Motor neuron (in vitro differentiated cells): ENCODE results near the gene OLR1. TPM values are rescaled to one million over a fixed set of nuclear protein-coding genes. Genes with fewer than 3 reads are reported as not detected.

ENCODE experiments used
- ATAC-seq, 8 experiments: fragments of 200-7000 bp; cut with Tn5 transposase; replicated peaks in 6 of 8; 2 replicates each; pipeline ENCODE4 v1.8.0; 2021; ENCODE audit warnings: mild to moderate bottlenecking in 8 of 8, moderate library complexity in 8 of 8
- H3K27ac ChIP-seq, 2 donors: fragments of 250-450 bp; sonication (Bioruptor Pico); 2 replicates each; pipeline ENCODE4 v1.9.0; 2021; ENCODE audit warnings: antibody characterized with exemption in 2 of 2, mild to moderate bottlenecking in 2 of 2, moderate library complexity in 1 of 2
- H3K4me1 ChIP-seq, 2 donors: fragments of 250-450 bp; sonication (Bioruptor Pico); replicated peaks in 1 of 2; 2 replicates each; pipeline ENCODE4 v1.6.1; 2021; ENCODE audit warnings: antibody characterized with exemption in 2 of 2, mild to moderate bottlenecking in 2 of 2, moderate library complexity in 1 of 2
- H3K4me3 ChIP-seq, 5 donors: fragments of 250-450 bp; sonication (Bioruptor Pico); 2 replicates each; pipeline ENCODE4 v1.9.0; 2021; ENCODE audit warnings: antibody characterized with exemption in 5 of 5, mild to moderate bottlenecking in 5 of 5, moderate library complexity in 4 of 5
- WGBS, 10 experiments: fragments of 450-650 bp; shearing (Covaris generic); methylation state at CpG; one replicate each; pipeline ENCODE4 v1.0.0; 2022; 5-methylcytosine and 5-hydroxymethylcytosine counted together
- in situ Hi-C, 9 experiments: fragments of 400-800 bp; cut with MboI; loops; one replicate each; pipeline ENCODE4 v1.15.0; 2021; ENCODE audit warnings: low sequenced_read_pairs in 9 of 9, low pct_unique_long_range_greater_than_20kb in 2 of 9; ENCODE audit not compliant: unreplicated experiment in 9 of 9
- total RNA-seq, 8 experiments: library from RNA; unstranded; fragments of 300-600 nt; gene quantifications; 2 replicates each; pipeline versions ENCODE4 v1.2.3 to v1.2.4, GENCODE V29; 2022

OLR1 gene
- total RNA-seq, 8 experiments from 2014 or later: 0.47 to 1.4 TPM; not detected in 6

- WGBS, 10 experiments: 72 to 100% (median 87%) methylated on average over 2 to 8 of the region's 11 CpGs; no CpG with 5 or more reads in 4 of the 10 experiments
- Histone ChIP-seq H3K4me1 (no peaks in the 10 kb centered on the region), H3K4me3 (no peak overlapping the region), H3K27ac (no peak overlapping the region)
- ATAC-seq: no peak
- in situ Hi-C loops: no loop called here
Measured at GRCh38 chr12:10186299-10186698, 14.4 kb upstream of the OLR1 start.

DNA sequence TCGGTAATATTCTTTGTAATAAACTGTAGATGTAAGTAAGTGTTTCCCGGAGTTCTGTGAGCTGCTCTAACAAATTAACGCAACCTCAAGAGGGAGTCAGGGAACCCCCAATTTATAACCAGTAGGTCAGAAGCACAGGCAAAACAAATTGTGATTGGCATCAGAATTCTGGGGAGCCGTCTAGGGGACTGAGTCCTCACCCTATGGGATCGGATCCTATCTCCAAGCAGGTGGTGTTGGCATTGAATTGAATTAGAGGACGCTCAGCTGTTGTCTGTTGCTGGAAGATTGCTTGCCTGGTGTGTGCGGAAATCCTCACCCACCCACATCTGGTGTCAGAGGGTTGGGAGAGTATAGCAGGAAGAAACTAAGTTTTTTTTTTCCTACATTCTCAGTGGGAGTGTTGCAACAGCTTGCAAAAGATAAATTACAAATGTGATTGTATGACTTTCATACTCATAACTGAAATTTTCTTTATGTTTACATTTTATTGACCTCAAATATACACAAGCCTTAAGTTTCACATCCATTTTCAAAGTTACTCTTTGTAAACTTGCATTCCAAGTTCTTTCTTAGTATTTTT, 12.4 kb upstream of the OLR1 start:
- Histone ChIP-seq H3K27ac (no peak overlapping the region), H3K4me3 (no peak overlapping the region), H3K4me1 (no peaks in the 10 kb centered on the region)
- ATAC-seq: peak in 3 of 8 experiments; percentile 43 to 96 (median 81)
- WGBS, 10 experiments: 11 to 100% (median 80%) methylated on average over 1 to 7 of the region's 7 CpGs; no CpG with 5 or more reads in 1 of the 10 experiments
- in situ Hi-C loops: no loop called here

GRCh38 chr12:10182354-10183049, 10.6 kb upstream of the OLR1 start:
- no peak overlapping the region for H3K4me3 ChIP-seq
- 0 to 88% (median 50%) methylated on average over 1 to 5 of the region's 5 CpGs; no CpG with 5 or more reads in 1 of the 10 experiments for WGBS, 10 experiments
- H3K4me1 ChIP-seq: no peaks in the 10 kb centered on the region
- in situ Hi-C loops: no loop called here
- peak in 2 of 8 experiments; percentile 73 to 89 for ATAC-seq
- no peak overlapping the region for H3K27ac ChIP-seq

GRCh38 chr12:10179776-10180181, 7.8 kb upstream of the OLR1 start:
- no peak overlapping the region for H3K27ac ChIP-seq
- H3K4me3 ChIP-seq: no peak overlapping the region
- in situ Hi-C loops: no loop called here
- no peak for ATAC-seq
- 7 to 94% (median 80%) methylated on average over 1 to 5 of the region's 5 CpGs; no CpG with 5 or more reads in 3 of the 10 experiments for WGBS, 10 experiments
- H3K4me1 ChIP-seq: no peaks in the 10 kb centered on the region

GRCh38 chr12:10178821-10179220, 6.9 kb upstream of the OLR1 start, which contains the start of gene TMEM52B:
TMEM52B (plus strand) TSS chr12:10179032; CDS start chr12:10179575, 543 bp downstream.
- Histone ChIP-seq H3K4me1 (no peaks in the 10 kb centered on the region), H3K27ac (no peak within 1 kb of the TSS), H3K4me3 (no peak within 1 kb of the TSS)
- WGBS, 10 experiments: 60 to 100% (median 71%) methylated on average over 1 to 4 of the region's 4 CpGs
- ATAC-seq: no peak
- in situ Hi-C loops: no loop called here

DNA sequence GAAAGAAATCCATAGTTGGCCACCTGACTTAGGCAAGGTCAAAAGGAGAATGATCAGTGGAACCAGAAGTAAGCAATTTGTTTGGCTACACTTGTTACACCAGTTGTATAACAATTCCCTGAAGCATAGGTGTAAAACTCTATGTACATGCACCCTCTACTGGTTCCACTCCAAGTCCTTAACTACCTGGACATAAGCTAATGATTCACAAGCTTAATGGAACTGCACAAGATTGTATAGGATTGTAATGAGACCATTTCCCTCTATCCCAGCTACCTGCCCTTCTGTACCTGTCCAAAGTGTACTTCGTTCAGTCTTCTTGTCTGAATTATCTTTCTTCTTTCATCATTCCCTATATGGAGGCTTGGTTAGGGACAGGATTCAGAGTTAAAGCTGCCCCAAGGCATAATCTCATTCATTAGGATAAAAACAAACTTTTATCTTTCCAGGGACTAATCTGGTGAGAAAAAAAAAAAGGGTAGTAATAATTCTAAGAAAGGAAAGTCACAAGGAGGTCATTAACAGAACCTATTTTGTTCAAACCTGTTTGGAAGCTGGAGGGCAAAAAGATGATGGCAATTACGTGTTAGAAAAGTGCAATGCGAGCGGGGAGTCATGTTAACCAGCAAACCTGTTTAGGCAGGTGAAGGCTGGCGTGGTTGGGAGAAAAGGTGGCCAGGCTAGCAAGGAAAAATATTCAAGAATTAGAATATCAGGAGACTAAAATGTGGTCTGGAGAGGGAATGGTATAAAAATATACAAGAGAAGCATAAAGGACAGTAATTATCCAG, 4.1 kb upstream of the OLR1 start:
- no peak overlapping the region for H3K27ac ChIP-seq
- in situ Hi-C loops: no loop called here
- no peaks in the 10 kb centered on the region for H3K4me1 ChIP-seq
- WGBS, 10 experiments: 37 to 90% (median 69%) methylated on average over 2 to 5 of the region's 5 CpGs
- ATAC-seq: no peak
- no peak overlapping the region for H3K4me3 ChIP-seq

DNA sequence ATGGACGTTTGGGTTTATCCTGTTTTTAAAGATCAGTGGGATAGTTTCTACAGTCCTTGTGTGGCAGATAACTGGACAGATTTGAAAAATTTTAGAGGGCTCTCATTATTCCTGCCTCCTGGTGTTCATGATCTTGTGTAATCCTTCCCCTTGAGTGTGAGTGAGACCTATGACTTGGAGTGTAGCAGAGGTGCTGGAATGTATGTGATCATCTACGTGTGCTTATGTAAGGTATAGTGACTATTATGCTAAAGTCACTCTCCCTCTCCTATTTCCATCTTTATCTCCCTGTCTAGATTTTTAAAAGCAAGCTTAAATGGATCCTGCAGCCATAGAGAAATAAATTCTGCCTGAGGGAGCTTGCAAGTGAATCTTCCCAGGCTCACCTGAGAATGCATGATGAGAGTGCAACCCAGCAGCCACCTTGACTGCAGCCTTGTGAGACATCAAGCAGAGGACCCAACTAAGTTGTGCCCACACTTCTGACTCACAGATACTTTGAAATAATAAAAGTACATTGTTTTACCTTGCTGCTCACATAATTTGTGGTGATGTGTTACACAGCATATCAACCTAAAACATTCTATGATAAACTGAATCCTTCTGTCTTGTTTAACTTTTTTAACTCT, 3.2 kb upstream of the OLR1 start:
- Histone ChIP-seq H3K4me1 (no peaks in the 10 kb centered on the region), H3K4me3 (no peak overlapping the region), H3K27ac (no peak overlapping the region)
- in situ Hi-C loops: no loop called here
- ATAC-seq: no peak
- WGBS, 10 experiments: 0 to 65% (median 49%) methylated on average over 1 to 2 of the region's 2 CpGs

DNA sequence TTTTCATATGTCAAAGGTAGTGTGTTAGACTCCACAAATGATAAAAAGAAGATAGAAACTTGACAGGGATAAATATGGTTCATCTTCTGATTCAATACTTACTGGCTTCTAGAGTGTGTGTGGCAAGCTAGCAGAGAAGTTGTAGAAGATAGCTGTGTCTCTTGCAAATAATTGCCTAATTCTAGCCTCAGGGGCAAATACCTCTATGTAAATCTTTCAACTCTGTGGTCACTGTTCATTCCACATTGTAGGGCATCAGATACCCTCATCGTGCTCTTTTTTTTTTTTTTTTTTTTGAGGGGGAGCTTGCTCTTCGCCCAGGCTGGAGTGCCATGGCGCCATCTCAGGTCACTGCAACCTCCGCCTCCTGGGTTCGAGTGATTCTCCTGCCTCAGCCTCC, 1.7 kb downstream of the OLR1 start:
- 29 to 100% (median 83%) methylated on average over 1 to 5 of the region's 5 CpGs; no CpG with 5 or more reads in 2 of the 10 experiments for WGBS, 10 experiments
- peak in 1 of 8 experiments; percentile 38 for ATAC-seq
- Histone ChIP-seq H3K4me3 (no peak overlapping the region), H3K4me1 (no peaks in the 10 kb centered on the region), H3K27ac (no peak overlapping the region)
- in situ Hi-C loops: no loop called here

- H3K4me1 ChIP-seq: no peaks in the 10 kb centered on the region
- 16 to 100% (median 71%) methylated on average over 1 to 3 of the region's 3 CpGs; no CpG with 5 or more reads in 1 of the 10 experiments for WGBS, 10 experiments
- no peak overlapping the region for H3K4me3 ChIP-seq
- peak in 1 of 8 experiments; percentile 66 for ATAC-seq
- in situ Hi-C loops: no loop called here
- no peak overlapping the region for H3K27ac ChIP-seq
Measured at GRCh38 chr12:10169104-10169503, 2.8 kb downstream of the OLR1 start.

GRCh38 chr12:10167599-10167998, 4.3 kb downstream of the OLR1 start:
- in situ Hi-C loops: no loop called here
- 46 to 87% (median 73%) methylated on average over 3 to 5 of the region's 5 CpGs; no CpG with 5 or more reads in 1 of the 10 experiments for WGBS, 10 experiments
- H3K4me3 ChIP-seq: no peak overlapping the region
- no peak overlapping the region for H3K27ac ChIP-seq
- no peak for ATAC-seq
- H3K4me1 ChIP-seq: no peaks in the 10 kb centered on the region

GRCh38 chr12:10165421-10165820, 6.5 kb downstream of the OLR1 start:
- Histone ChIP-seq H3K4me3 (no peak overlapping the region), H3K27ac (no peak overlapping the region), H3K4me1 (no peaks in the 10 kb centered on the region)
- ATAC-seq: no peak
- WGBS, 10 experiments: 0 to 100% (median 53%) methylated on average over 1 of the region's 1 CpG; no CpG with 5 or more reads in 4 of the 10 experiments
- in situ Hi-C loops: no loop called here

GRCh38 chr12:10163084-10163483, 8.8 kb downstream of the OLR1 start:
- in situ Hi-C loops: no loop called here
- WGBS, 10 experiments: 49 to 92% (median 68%) methylated on average over 1 to 3 of the region's 3 CpGs; no CpG with 5 or more reads in 1 of the 10 experiments
- ATAC-seq: no peak

More at GRCh38 chr12:10163084-10163483, 8.8 kb downstream of the OLR1 start:
- Histone ChIP-seq H3K27ac (no peak overlapping the region), H3K4me1 (no peaks in the 10 kb centered on the region), H3K4me3 (no peak overlapping the region)
